HepG2 (cell line): Measurements from ENCODE around the gene UTS2R. TPM values are rescaled to one million over a fixed set of nuclear protein-coding genes. Genes with fewer than 3 reads are reported as not detected.
A peak's percentile ranks its signal among the peaks of the same experiment; 100 is the strongest.

Experiments
- CSRNP1 ChIP-seq: sonication (generic); formaldehyde crosslinking; IDR thresholded peaks from 2 replicates; pipeline ENCODE4 v1.8.1; 2023; ENCODE audit warnings: mild to moderate bottlenecking, missing genetic modification reagents
- GATAD2A ChIP-seq: IDR thresholded peaks from 2 replicates; pipeline ENCODE4 v1.6.1; 2016
- LRRFIP1 ChIP-seq: sonication (generic); formaldehyde crosslinking; conservative IDR thresholded peaks from 2 replicates; pipeline ENCODE4 v1.4.0; 2020; ENCODE audit warnings: missing genetic modification reagents
- ZNF121 ChIP-seq: sonication (generic); formaldehyde crosslinking; IDR thresholded peaks from 2 replicates; pipeline ENCODE4 v1.5.0; 2020; ENCODE audit warnings: mild to moderate bottlenecking, missing genetic modification reagents
- ZNF136 ChIP-seq: sonication (generic); formaldehyde crosslinking; IDR thresholded peaks from 2 replicates; pipeline ENCODE4 v1.8.1; 2022; ENCODE audit warnings: low read depth, mild to moderate bottlenecking, moderate library complexity, missing genetic modification reagents
- ZNF263 ChIP-seq: sonication (generic); formaldehyde crosslinking; IDR thresholded peaks from 2 replicates; pipeline ENCODE4 v1.4.0; 2020; ENCODE audit warnings: missing genetic modification reagents
- ZNF644 ChIP-seq: IDR thresholded peaks from 2 replicates; pipeline ENCODE4 v1.6.1; 2016; ENCODE audit warnings: low read depth
- ZNF720 ChIP-seq: sonication (generic); formaldehyde crosslinking; IDR thresholded peaks from 2 replicates; pipeline ENCODE4 v1.4.0; 2020; ENCODE audit warnings: missing genetic modification reagents
- polyA plus RNA-seq, 8 experiments: library from polyadenylated mRNA; depleted of rRNA in 3 of 8; stranded (reverse) in 7 of 8; unstranded in 1 of 8; fragments of >200 nt; fragmentation: Illumina TruSeq in 4 of 8; extraction: Trizol in 4 of 8; gene quantifications; 2 replicates each; pipeline versions ENCODE4 v1.2.1 to v1.2.3, GENCODE V29; 2011 to 2016; ENCODE audit warnings: low read depth in 4 of 8, missing spikeins in 1 of 8, mixed read lengths in 1 of 8; ENCODE audit not compliant: insufficient read depth in 1 of 8
- total RNA-seq, 5 experiments: library from RNA; depleted of rRNA; stranded (reverse); fragments of >200 nt; fragmentation: Illumina TruSeq; extraction: Trizol; gene quantifications; 2 replicates each; pipeline ENCODE4 v1.2.3, GENCODE V29; 2016; ENCODE audit warnings: low read depth in 1 of 5
- TF ChIP-seq, protein P1 (sequence below): sonication (generic); formaldehyde crosslinking; IDR thresholded peaks from 2 replicates; pipeline ENCODE4 v1.4.0; 2020; ENCODE audit warnings: missing genetic modification reagents, borderline replicate concordance
- TF ChIP-seq, protein P2 (sequence below): sonication (generic); formaldehyde crosslinking; conservative IDR thresholded peaks from 2 replicates; pipeline ENCODE4 v1.8.0; 2022; ENCODE audit warnings: low read depth, missing genetic modification reagents

The UTS2R gene
- total and polyA plus RNA-seq, 2 of the 13 experiments (the other 11 are each of a cell fraction or from before 2014, with no cell fraction given), result 0.13 to 0.15 TPM

DNA sequence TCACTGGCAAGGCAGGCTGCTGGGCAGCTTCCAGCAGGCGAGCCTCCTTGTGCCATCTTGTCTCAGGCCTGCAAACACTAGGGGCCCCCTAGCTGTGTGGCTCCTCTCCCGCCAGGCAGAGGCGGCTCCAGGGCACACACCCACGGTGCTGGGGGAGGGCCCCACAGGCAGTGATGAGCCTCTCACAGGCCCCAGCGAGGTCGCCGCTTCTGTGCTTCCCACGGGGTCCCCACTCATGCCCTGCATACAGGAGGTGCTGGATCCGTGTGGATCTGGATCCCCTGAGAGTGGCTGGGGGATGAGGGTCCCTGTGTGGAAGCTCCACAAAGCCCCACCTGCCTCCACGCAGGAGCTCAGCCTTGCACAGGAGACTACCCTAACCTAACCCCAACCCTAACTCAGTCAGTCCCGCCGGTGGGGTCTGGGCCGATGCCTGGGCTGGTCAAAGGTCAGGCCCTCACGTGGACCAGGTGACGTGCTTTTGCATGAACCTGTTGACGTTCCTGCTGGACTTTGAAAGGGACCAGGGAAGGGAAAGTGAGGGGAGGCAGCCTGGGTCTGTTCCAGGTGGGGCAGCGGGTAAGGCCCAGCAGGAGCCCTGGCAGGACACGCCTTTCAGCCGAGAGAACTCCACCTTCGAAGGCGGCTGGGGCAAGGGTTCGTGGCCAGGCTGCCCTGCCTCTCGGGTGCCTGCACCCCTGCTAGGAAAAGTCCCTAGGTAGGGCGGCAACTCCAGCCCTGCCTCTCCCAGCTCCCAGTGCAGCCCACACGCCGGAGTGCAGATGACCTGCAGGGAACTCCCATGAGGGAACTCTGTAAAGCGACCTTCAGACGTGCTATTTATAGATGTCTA, 43.2 kb upstream of the UTS2R start (continued):
- TF ChIP-seq LRRFIP1 (CRISPR knock-in tag) (0 out of 2 replicates have a peak, but pooled peaks have one; percentile 75), GATAD2A (peak; percentile 95), ZNF121 (CRISPR knock-in tag) (0 out of 2 replicates have a peak, but pooled peaks have one; percentile 52), ZNF720 (CRISPR knock-in tag) (no peak), ZNF136 (CRISPR knock-in tag) (peak; percentile 94), ZNF263 (CRISPR knock-in tag) (peak; percentile 49), ZNF644 (CRISPR knock-in tag) (no peak; the same call in 1 of the 2 replicates), CSRNP1 (peak; percentile 96; the same call in 1 of the 2 replicates)
- TF ChIP-seq, protein P1, sequence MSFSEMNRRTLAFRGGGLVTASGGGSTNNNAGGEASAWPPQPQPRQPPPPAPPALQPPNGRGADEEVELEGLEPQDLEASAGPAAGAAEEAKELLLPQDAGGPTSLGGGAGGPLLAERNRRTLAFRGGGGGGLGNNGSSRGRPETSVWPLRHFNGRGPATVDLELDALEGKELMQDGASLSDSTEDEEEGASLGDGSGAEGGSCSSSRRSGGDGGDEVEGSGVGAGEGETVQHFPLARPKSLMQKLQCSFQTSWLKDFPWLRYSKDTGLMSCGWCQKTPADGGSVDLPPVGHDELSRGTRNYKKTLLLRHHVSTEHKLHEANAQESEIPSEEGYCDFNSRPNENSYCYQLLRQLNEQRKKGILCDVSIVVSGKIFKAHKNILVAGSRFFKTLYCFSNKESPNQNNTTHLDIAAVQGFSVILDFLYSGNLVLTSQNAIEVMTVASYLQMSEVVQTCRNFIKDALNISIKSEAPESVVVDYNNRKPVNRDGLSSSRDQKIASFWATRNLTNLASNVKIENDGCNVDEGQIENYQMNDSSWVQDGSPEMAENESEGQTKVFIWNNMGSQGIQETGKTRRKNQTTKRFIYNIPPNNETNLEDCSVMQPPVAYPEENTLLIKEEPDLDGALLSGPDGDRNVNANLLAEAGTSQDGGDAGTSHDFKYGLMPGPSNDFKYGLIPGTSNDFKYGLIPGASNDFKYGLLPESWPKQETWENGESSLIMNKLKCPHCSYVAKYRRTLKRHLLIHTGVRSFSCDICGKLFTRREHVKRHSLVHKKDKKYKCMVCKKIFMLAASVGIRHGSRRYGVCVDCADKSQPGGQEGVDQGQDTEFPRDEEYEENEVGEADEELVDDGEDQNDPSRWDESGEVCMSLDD (CRISPR knock-in tag), result no peak
- TF ChIP-seq, protein P2, sequence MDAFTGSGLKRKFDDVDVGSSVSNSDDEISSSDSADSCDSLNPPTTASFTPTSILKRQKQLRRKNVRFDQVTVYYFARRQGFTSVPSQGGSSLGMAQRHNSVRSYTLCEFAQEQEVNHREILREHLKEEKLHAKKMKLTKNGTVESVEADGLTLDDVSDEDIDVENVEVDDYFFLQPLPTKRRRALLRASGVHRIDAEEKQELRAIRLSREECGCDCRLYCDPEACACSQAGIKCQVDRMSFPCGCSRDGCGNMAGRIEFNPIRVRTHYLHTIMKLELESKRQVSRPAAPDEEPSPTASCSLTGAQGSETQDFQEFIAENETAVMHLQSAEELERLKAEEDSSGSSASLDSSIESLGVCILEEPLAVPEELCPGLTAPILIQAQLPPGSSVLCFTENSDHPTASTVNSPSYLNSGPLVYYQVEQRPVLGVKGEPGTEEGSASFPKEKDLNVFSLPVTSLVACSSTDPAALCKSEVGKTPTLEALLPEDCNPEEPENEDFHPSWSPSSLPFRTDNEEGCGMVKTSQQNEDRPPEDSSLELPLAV (CRISPR knock-in tag), result no peak
